DOHH2 (cell line): ENCODE measurements around the gene GPC5.

Experiments
- CTCF ChIP-seq: fragments of 200-600 bp; sonication (generic); IDR thresholded peaks from one replicate; pipeline ENCODE4 v1.5.1; 2014; ENCODE audit warnings: antibody characterized with exemption, mild to moderate bottlenecking, low read depth, low read length; ENCODE audit not compliant: poor library complexity, severe bottlenecking
- EZH2phosphoT487 ChIP-seq: fragments of 200-600 bp; sonication (generic); IDR thresholded peaks from 2 replicates; pipeline ENCODE4 v1.6.1; 2017; ENCODE audit warnings: borderline replicate concordance, mild to moderate bottlenecking, antibody characterized with exemption, low read length, moderate library complexity, mixed read lengths

GRCh38 chr13:91724591-91724990 is 326.2 kb downstream of the GPC5 start:
- TF ChIP-seq CTCF (no peak), EZH2phosphoT487 (no peak)
